H1 (cell line): ENCODE results near the gene UBE2K. TPM values are rescaled to one million over a fixed set of nuclear protein-coding genes. Genes with fewer than 3 reads are reported as not detected.

Experiments
- CTCF ChIA-PET: fragments of 300-600 bp; sonication (Branson Sonifier 250); formaldehyde crosslinking; loops from one replicate; lab custom pipeline; 2021; ENCODE audit not compliant: partially characterized antibody; lab: Charles Lee
- POLR2A ChIA-PET: fragments of 300-600 bp; sonication (Branson Sonifier 250); formaldehyde crosslinking; loops from one replicate; lab custom pipeline; 2021; ENCODE audit warnings: inconsistent platforms; ENCODE audit not compliant: partially characterized antibody; lab: Charles Lee
- DNase-seq, 2 experiments: peaks; one replicate each; pipeline versions ENCODE4 v3.0.0 to v3.0.0-alpha.2; 2010 to 2022; ENCODE audit warnings: low spot score in 2 of 2, low read depth in 1 of 2, mixed read lengths in 1 of 2
- FAIRE-seq: peaks from 2 replicates; lab custom pipeline; 2011; peaks lifted over from hg19 to GRCh38; lab: Jason Lieb, UNC
- H2AFZ ChIP-seq: 2 replicates; pipeline ENCODE4 v1.8.1; 2012; ENCODE audit warnings: low read length, inconsistent platforms
- H2AK5ac ChIP-seq: 2 replicates; pipeline ENCODE4 v1.6.1; 2013; ENCODE audit warnings: low read depth, low read length
- H2BK120ac ChIP-seq: replicated peaks from 2 replicates; pipeline ENCODE3; 2013; ENCODE audit warnings: low read depth, low read length, inconsistent platforms
- H2BK12ac ChIP-seq: 2 replicates; pipeline ENCODE4 v1.6.1; 2013; ENCODE audit warnings: low read depth, low read length
- H2BK15ac ChIP-seq: 2 replicates; pipeline ENCODE4 v1.6.1; 2013; ENCODE audit warnings: low read length
- H2BK20ac ChIP-seq: 2 replicates; pipeline ENCODE4 v1.6.1; 2013; ENCODE audit warnings: low read length
- H2BK5ac ChIP-seq: 2 replicates; pipeline ENCODE4 v1.6.1; 2013; ENCODE audit warnings: low read depth, low read length
- H3K14ac ChIP-seq: 2 replicates; pipeline ENCODE4 v1.6.1; 2013; ENCODE audit warnings: inconsistent platforms; ENCODE audit not compliant: insufficient read length
- H3K18ac ChIP-seq: 2 replicates; pipeline ENCODE4 v1.6.1; 2013; ENCODE audit warnings: low read length; ENCODE audit errors: extremely low read depth
- H3K23ac ChIP-seq: 2 replicates; pipeline ENCODE4 v1.6.1; 2013; ENCODE audit warnings: inconsistent platforms; ENCODE audit not compliant: insufficient read length
- H3K23me2 ChIP-seq: 2 replicates; pipeline ENCODE4 v1.6.1; 2013; ENCODE audit warnings: low read depth, low read length
- H3K27ac ChIP-seq: 2 replicates; pipeline ENCODE4 v1.6.1; 2011; ENCODE audit warnings: low read depth, low read length, inconsistent platforms
- H3K27me3 ChIP-seq, 4 experiments: replicated peaks in 1 of 4; 1 replicate in 1 of 4; 2 replicates in 3 of 4; pipeline versions ENCODE4 v1.6.1 to v1.8.1; 2011 to 2013; ENCODE audit warnings: low read length in 3 of 4, mild to moderate bottlenecking in 3 of 4, inconsistent platforms in 2 of 4, mixed read lengths in 2 of 4, moderate library complexity in 1 of 4; ENCODE audit not compliant: control insufficient read depth in 3 of 4, insufficient read depth in 3 of 4; ENCODE audit errors: extremely low read depth in 1 of 4
- H3K36me3 ChIP-seq, 4 experiments: 2 replicates each; pipeline versions ENCODE4 v1.6.1 to v1.8.1; 2011 to 2013; ENCODE audit warnings: mild to moderate bottlenecking in 4 of 4, low read length in 3 of 4, moderate library complexity in 2 of 4, control low read depth in 1 of 4, inconsistent platforms in 1 of 4; ENCODE audit not compliant: insufficient read depth in 4 of 4, control insufficient read depth in 2 of 4
- H3K4ac ChIP-seq: replicated peaks from 2 replicates; pipeline ENCODE3; 2013; ENCODE audit warnings: low read length, low read depth, mixed read lengths, inconsistent platforms; ENCODE audit not compliant: insufficient read length
- H3K4me1 ChIP-seq, 4 experiments: replicated peaks in 1 of 4; 1 replicate in 1 of 4; 2 replicates in 3 of 4; pipeline versions ENCODE4 v1.6.1 to v1.8.1; 2011 to 2013; ENCODE audit warnings: low read length in 3 of 4, inconsistent platforms in 2 of 4, mixed read lengths in 1 of 4; ENCODE audit not compliant: insufficient read depth in 4 of 4, control insufficient read depth in 3 of 4
- H3K4me2 ChIP-seq, 2 experiments: 2 replicates each; pipeline versions ENCODE4 v1.6.1 to v1.8.1; 2011 to 2013; ENCODE audit warnings: low read depth in 2 of 2, low read length in 2 of 2, control low read depth in 1 of 2, inconsistent platforms in 1 of 2, mild to moderate bottlenecking in 1 of 2; ENCODE audit not compliant: insufficient read depth in 1 of 2
- H3K4me3 ChIP-seq, 4 experiments: fragments of 200-600, 300-600 bp in 1 of 4; sonication (generic), shearing (Covaris generic), sonication (Bioruptor Twin) in 1 of 4; 2 replicates each; pipeline versions ENCODE4 v1.5.1 to v1.8.1; 2011 to 2016; ENCODE audit warnings: low read length in 4 of 4, low read depth in 3 of 4, control low read depth in 2 of 4, inconsistent platforms in 2 of 4, mild to moderate bottlenecking in 2 of 4, mixed read lengths in 1 of 4, moderate library complexity in 1 of 4; ENCODE audit not compliant: insufficient read depth in 2 of 4; ENCODE audit errors: extremely low read depth in 1 of 4
- H3K56ac ChIP-seq: replicated peaks from 2 replicates; pipeline ENCODE3; 2013; ENCODE audit warnings: low read depth, mild to moderate bottlenecking, mixed read lengths, low read length, inconsistent platforms; ENCODE audit not compliant: insufficient read length
- H3K79me1 ChIP-seq: 2 replicates; pipeline ENCODE4 v1.6.1; 2013; ENCODE audit warnings: low read depth, low read length, control low read depth
- H3K79me2 ChIP-seq, 2 experiments: 2 replicates each; pipeline versions ENCODE4 v1.6.1 to v1.8.1; 2012 to 2013; ENCODE audit warnings: low read length in 2 of 2, mild to moderate bottlenecking in 2 of 2, inconsistent platforms in 1 of 2; ENCODE audit not compliant: insufficient read depth in 2 of 2, control insufficient read depth in 1 of 2
- H3K9ac ChIP-seq, 4 experiments: replicated peaks in 1 of 4; 1 replicate in 1 of 4; 2 replicates in 3 of 4; pipeline versions ENCODE4 v1.6.1 to v1.8.1; 2011 to 2013; ENCODE audit warnings: low read depth in 3 of 4, low read length in 3 of 4, control low read depth in 2 of 4, mild to moderate bottlenecking in 2 of 4, moderate library complexity in 2 of 4, inconsistent platforms in 1 of 4; ENCODE audit errors: extremely low read depth in 1 of 4
- H3K9me3 ChIP-seq, 2 experiments: 2 replicates each; pipeline versions ENCODE4 v1.6.1 to v1.8.1; 2012 to 2013; ENCODE audit warnings: mild to moderate bottlenecking in 2 of 2, moderate library complexity in 2 of 2, control low read depth in 1 of 2, inconsistent platforms in 1 of 2, low read depth in 1 of 2, low read length in 1 of 2, mixed read lengths in 1 of 2; ENCODE audit not compliant: insufficient read depth in 2 of 2
- H4K20me1 ChIP-seq, 2 experiments: replicated peaks in 1 of 2; 2 replicates each; pipeline versions ENCODE3 to v1.8.1; 2011 to 2013; ENCODE audit warnings: inconsistent platforms in 2 of 2, low read length in 2 of 2, mild to moderate bottlenecking in 1 of 2; ENCODE audit not compliant: insufficient read depth in 2 of 2, control insufficient read depth in 1 of 2
- H4K5ac ChIP-seq: 2 replicates; pipeline ENCODE4 v1.6.1; 2013; ENCODE audit warnings: low read length, low read depth, mixed read lengths, inconsistent platforms; ENCODE audit not compliant: insufficient read length
- H4K8ac ChIP-seq: 2 replicates; pipeline ENCODE4 v1.8.0; 2013; ENCODE audit warnings: mild to moderate bottlenecking, moderate library complexity, low read length, inconsistent platforms; ENCODE audit not compliant: insufficient read depth; ENCODE audit errors: extremely low read depth
- H4K91ac ChIP-seq: replicated peaks from 2 replicates; pipeline ENCODE3; 2013; ENCODE audit warnings: low read length, mixed read lengths, inconsistent platforms; ENCODE audit not compliant: insufficient read length
- CBX8 ChIP-seq: fragments of 300-800, 300-1000 bp; sonication (generic); IDR thresholded peaks from 2 replicates; pipeline ENCODE4 v1.7.1; 2016; ENCODE audit warnings: low read depth, low read length, borderline replicate concordance
- CTBP2 ChIP-seq: IDR thresholded peaks from 2 replicates; pipeline ENCODE4 v1.7.0; 2011; ENCODE audit warnings: borderline replicate concordance, mild to moderate bottlenecking, moderate library complexity, mixed read lengths, low read length; ENCODE audit not compliant: insufficient read depth, insufficient read length
- EP300 ChIP-seq, 2 experiments: IDR thresholded peaks; 1 replicate in 1 of 2; 2 replicates in 1 of 2; pipeline ENCODE4 v1.6.1; 2011 to 2012; ENCODE audit warnings: low read depth in 2 of 2, low read length in 2 of 2, mild to moderate bottlenecking in 2 of 2, borderline replicate concordance in 1 of 2, inconsistent platforms in 1 of 2, moderate library complexity in 1 of 2
- SRF ChIP-seq: IDR thresholded peaks from 2 replicates; pipeline ENCODE4 v1.6.1; 2011; ENCODE audit warnings: mild to moderate bottlenecking, low read depth, low read length, moderate library complexity
- TBP ChIP-seq: IDR thresholded peaks from 2 replicates; pipeline ENCODE4 v1.6.1; 2011; ENCODE audit warnings: low read depth, low read length, improper control_type of control experiment
- YY1 ChIP-seq: IDR thresholded peaks from 2 replicates; pipeline ENCODE4 v1.6.1; 2011; ENCODE audit warnings: low read depth, mild to moderate bottlenecking, low read length
- WGBS, 2 experiments: shearing (Covaris generic) in 1 of 2; methylation state at CpG; one replicate each; pipeline versions ENCODE4 v1.1.6 to v1.1.7; 2013 to 2015; ENCODE audit warnings: low lambda C conversion rate in 2 of 2, mixed read lengths in 2 of 2, inconsistent platforms in 1 of 2, low coverage in 1 of 2, missing lambda C conversion rate in 1 of 2; ENCODE audit not compliant: insufficient replicate concordance in 2 of 2, insufficient coverage in 1 of 2, insufficient read length in 1 of 2; ENCODE audit errors: extremely low coverage in 1 of 2, missing lambda C conversion rate in 1 of 2; 5-methylcytosine and 5-hydroxymethylcytosine counted together
- polyA plus RNA-seq, 7 experiments: library from polyadenylated mRNA; depleted of rRNA in 3 of 7; stranded (reverse) in 5 of 7; unstranded in 2 of 7; fragments of >200 nt in 5 of 7; fragments of 200-250 nt in 2 of 7; gene quantifications; 1 replicate in 5 of 7; 2 replicates in 1 of 7; 4 replicates in 1 of 7; pipeline versions ENCODE4 v1.2.1 to v1.2.3, GENCODE V29; 2011 to 2013; ENCODE audit warnings: missing spikeins in 2 of 7, mixed read lengths in 2 of 7
- total RNA-seq: library from RNA; stranded (reverse); fragmentation: NEBNext Ultra II Directional; extraction: Animal tissue kit (Norgen Biotek cat#: 25700); gene quantifications from 2 replicates; pipeline ENCODE4 v1.2.1, GENCODE V29; 2021

The UBE2K gene
- total and polyA plus RNA-seq, 2 of the 8 experiments (the other 6 are each of a cell fraction or from before 2014, with no cell fraction given) = 53.6 to 174 TPM

GRCh38 chr4:39745920-39746319 lies 48.0 kb downstream of the UBE2K start:
- FAIRE-seq (no peak), DNase-seq (no peak)
- no peak overlapping the region for H3K4me3 ChIP-seq
- H4K20me1 ChIP-seq = peaks cover 0 to 7% of the 10 kb centered on the region in 2 experiments
- no peak overlapping the region for H2BK12ac ChIP-seq
- no peak overlapping the region for H2BK5ac ChIP-seq
- H3K4me2 ChIP-seq = no peak overlapping the region
- CTCF ChIA-PET = no interaction called here
- TF ChIP-seq EP300 (IDR thresholded peaks at IDR 0.05; ENCODE audit: borderline replicate concordance in 1 of 2, low read depth in 2 of 2, low read length in 2 of 2) = no peak
- TF ChIP-seq CBX8 = no peak
- no peak for TF ChIP-seq YY1
- TF ChIP-seq TBP = no peak
- TF ChIP-seq CTBP2 = no peak
- TF ChIP-seq SRF = no peak
- no peaks in the 10 kb centered on the region for H3K79me1 ChIP-seq
- H3K9me3 ChIP-seq = no peaks in the 10 kb centered on the region
- no peak overlapping the region for H3K23ac ChIP-seq
- no peak overlapping the region for H2BK120ac ChIP-seq
- no peak overlapping the region for H4K8ac ChIP-seq
- peaks cover 0 to 30% (median 4%) of the 10 kb centered on the region in 4 experiments; a peak in 2 of 8 replicates for H3K36me3 ChIP-seq
- no peak overlapping the region for H3K4ac ChIP-seq
- no peak overlapping the region for H2BK15ac ChIP-seq
- no peak overlapping the region for H3K18ac ChIP-seq
- H3K27me3 ChIP-seq = no peaks in the 10 kb centered on the region
- 95% methylated on average over 1 of the region's 1 CpG; no CpG with 5 or more reads in 1 of the 2 experiments for WGBS, 2 experiments
- no peak overlapping the region for H3K27ac ChIP-seq
- no peak overlapping the region for H2BK20ac ChIP-seq
- no peak overlapping the region for H2AFZ ChIP-seq
- no peak overlapping the region for H3K56ac ChIP-seq
- no peak overlapping the region for H3K14ac ChIP-seq
- H3K9ac ChIP-seq = no peak overlapping the region
- peaks cover 0 to 19% of the 10 kb centered on the region in 2 experiments; a peak in 2 of 4 replicates for H3K79me2 ChIP-seq
- H3K23me2 ChIP-seq = no peaks in the 10 kb centered on the region
- H2AK5ac ChIP-seq = no peak overlapping the region
- H4K91ac ChIP-seq = no peak overlapping the region
- H4K5ac ChIP-seq = no peak overlapping the region
- H3K4me1 ChIP-seq = no peaks in the 10 kb centered on the region
- POLR2A ChIA-PET = no interaction called here
